ENCODE measurements around the gene AFF3. TPM values are rescaled to one million over a fixed set of nuclear protein-coding genes. Genes with fewer than 3 reads are reported as not detected.
"Not testable (repeated sequence)": the region's sequence is repeated elsewhere in the genome, so short reads cannot be mapped to it uniquely, and the experiment has no call there.

AFF3 gene
- total and polyA plus RNA-seq, 2 donors (not counting 3 experiments of a cell fraction or from before 2014, with no cell fraction given) = 0.06 to 0.07 TPM

DNA sequence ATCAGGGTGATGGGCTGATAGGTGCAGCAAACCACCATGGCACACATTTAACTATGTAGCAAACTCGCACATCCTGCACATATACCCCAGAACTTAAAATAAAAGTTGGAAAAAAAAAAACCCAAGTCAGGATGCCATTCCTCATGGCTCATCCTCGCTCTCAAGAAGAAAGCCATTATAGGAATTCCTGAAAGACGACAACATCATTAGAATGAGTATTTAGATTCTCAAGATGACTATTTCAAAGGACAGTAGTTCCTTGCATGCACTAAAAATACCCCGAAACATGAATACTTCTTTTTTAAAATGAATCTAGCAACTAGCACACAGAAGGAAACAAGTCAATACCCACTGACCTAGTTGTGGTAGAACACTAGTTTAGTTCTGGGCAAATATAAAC, 366.8 kb downstream of the AFF3 start:
- no peaks in the 10 kb centered on the region for H3K36me3 ChIP-seq (ENCODE audit: control insufficient read depth in 2 of 2, extremely low read depth in 1 of 2, insufficient read depth in 2 of 2, low read length in 2 of 2)
- no peaks in the 10 kb centered on the region for H3K9me1 ChIP-seq (replicated peaks; ENCODE audit: control insufficient read depth, extremely low read depth, insufficient read depth, low read length)
- no peaks in the 10 kb centered on the region for H3K27me3 ChIP-seq (ENCODE audit: control insufficient read depth in 2 of 2, insufficient read depth in 2 of 2, low read length in 2 of 2)
- H4K20me1 ChIP-seq (replicated peaks; ENCODE audit: control insufficient read depth, extremely low read depth, insufficient read depth, low read length) = no peaks in the 10 kb centered on the region
- no peak for DNase-seq (ENCODE audit: low read depth, low spot score)
- no peaks in the 10 kb centered on the region for H3K79me2 ChIP-seq (ENCODE audit: control insufficient read depth, insufficient read depth, low read length)
- ChIA-PET CTCF (no interaction called here), POLR2A (no interaction called here)
- no peak overlapping the region for H3K4me2 ChIP-seq (ENCODE audit: insufficient read depth, low read length)
- intact Hi-C loops (cut with micrococcal nuclease) = no loop called here
- H3K9ac ChIP-seq (replicated peaks; ENCODE audit: extremely low read depth, insufficient read depth, low read length) = no peak overlapping the region
- no peak overlapping the region for H2AFZ ChIP-seq (ENCODE audit: low read depth, low read length)
- H3K4me1 ChIP-seq (ENCODE audit: control insufficient read depth, extremely low read depth, insufficient read depth, low read length) = no peaks in the 10 kb centered on the region
- no peak for TF ChIP-seq FOS (IDR thresholded peaks at IDR 0.05; ENCODE audit: borderline replicate concordance, insufficient read depth, low read length)
- no peak for TF ChIP-seq MYC (IDR thresholded peaks at IDR 0.05; ENCODE audit: low read depth, low read length)
- TF ChIP-seq POLR2AphosphoS5 (IDR thresholded peaks at IDR 0.05; ENCODE audit: insufficient read depth, low read depth, low read length) = no peak
- TF ChIP-seq GATA2 (IDR thresholded peaks at IDR 0.05; ENCODE audit: insufficient read depth, insufficient read length, low read depth, low read length) = no peak
- H3K27ac ChIP-seq (ENCODE audit: insufficient read depth, low read depth, low read length) = no peak overlapping the region
- no TSS peak for BruUV-seq (replicated peaks)
- H3K4me3 ChIP-seq (replicated peaks in 1 of 3; ENCODE audit: insufficient read depth in 1 of 3, low read depth in 1 of 3, low read length in 3 of 3) = no peak overlapping the region
- dilution Hi-C loops (cut with MboI; ENCODE audit: extremely low pct_ligation_motif_present, low sequenced_read_pairs) = no loop called here
- no peak for FAIRE-seq
- no peaks in the 10 kb centered on the region for H3K9me3 ChIP-seq (replicated peaks; ENCODE audit: control insufficient read depth, insufficient read depth, low read length)

DNA sequence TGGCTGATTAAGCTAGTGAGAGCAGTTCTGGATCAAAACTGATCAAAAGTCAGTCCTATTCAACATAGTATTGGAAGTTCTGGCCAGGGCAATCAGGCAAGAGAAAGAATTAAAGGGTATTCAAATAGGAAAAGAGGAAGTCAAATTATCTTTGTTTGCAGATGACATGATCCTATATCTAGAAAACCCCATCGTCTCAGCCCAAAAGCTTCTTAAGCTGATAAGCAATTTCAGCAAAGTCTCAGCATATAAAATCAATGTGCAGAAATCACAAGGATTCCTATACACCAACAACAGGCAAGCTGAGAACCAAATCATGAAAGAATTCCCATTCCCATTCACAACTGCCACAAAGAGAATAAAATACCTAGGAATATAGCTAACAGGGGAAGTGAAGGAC, 368.7 kb downstream of the AFF3 start:
- intact Hi-C loops (cut with micrococcal nuclease); POLR2A ChIA-PET; H3K4me1 ChIP-seq (ENCODE audit: control insufficient read depth, extremely low read depth, insufficient read depth, low read length); H3K9ac ChIP-seq (replicated peaks; ENCODE audit: extremely low read depth, insufficient read depth, low read length); H3K9me1 ChIP-seq (replicated peaks; ENCODE audit: control insufficient read depth, extremely low read depth, insufficient read depth, low read length); H3K27me3 ChIP-seq (ENCODE audit: control insufficient read depth in 2 of 2, insufficient read depth in 2 of 2, low read length in 2 of 2); H4K20me1 ChIP-seq (replicated peaks; ENCODE audit: control insufficient read depth, extremely low read depth, insufficient read depth, low read length); CTCF ChIA-PET; H3K9me3 ChIP-seq (replicated peaks; ENCODE audit: control insufficient read depth, insufficient read depth, low read length); H3K27ac ChIP-seq (ENCODE audit: insufficient read depth, low read depth, low read length); BruUV-seq (replicated peaks); H3K4me2 ChIP-seq (ENCODE audit: insufficient read depth, low read length); H3K4me3 ChIP-seq (replicated peaks in 1 of 3; ENCODE audit: insufficient read depth in 1 of 3, low read depth in 1 of 3, low read length in 3 of 3); FAIRE-seq; DNase-seq (ENCODE audit: low read depth, low spot score); H3K36me3 ChIP-seq (ENCODE audit: control insufficient read depth in 2 of 2, extremely low read depth in 1 of 2, insufficient read depth in 2 of 2, low read length in 2 of 2); H2AFZ ChIP-seq (ENCODE audit: low read depth, low read length); dilution Hi-C loops (cut with MboI; ENCODE audit: extremely low pct_ligation_motif_present, low sequenced_read_pairs); H3K79me2 ChIP-seq (ENCODE audit: control insufficient read depth, insufficient read depth, low read length): not testable (repeated sequence)
